GM19351 (cell line): ENCODE measurements around the gene NEK4.

ENCODE experiments used
- ATAC-seq: cut with Tn5 transposase; IDR thresholded peaks from one replicate; pipeline ENCODE4 v1.9.1; 2021; ENCODE audit warnings: mild to moderate bottlenecking, moderate library complexity; ENCODE audit not compliant: unreplicated experiment

Gene NEK4

DNA sequence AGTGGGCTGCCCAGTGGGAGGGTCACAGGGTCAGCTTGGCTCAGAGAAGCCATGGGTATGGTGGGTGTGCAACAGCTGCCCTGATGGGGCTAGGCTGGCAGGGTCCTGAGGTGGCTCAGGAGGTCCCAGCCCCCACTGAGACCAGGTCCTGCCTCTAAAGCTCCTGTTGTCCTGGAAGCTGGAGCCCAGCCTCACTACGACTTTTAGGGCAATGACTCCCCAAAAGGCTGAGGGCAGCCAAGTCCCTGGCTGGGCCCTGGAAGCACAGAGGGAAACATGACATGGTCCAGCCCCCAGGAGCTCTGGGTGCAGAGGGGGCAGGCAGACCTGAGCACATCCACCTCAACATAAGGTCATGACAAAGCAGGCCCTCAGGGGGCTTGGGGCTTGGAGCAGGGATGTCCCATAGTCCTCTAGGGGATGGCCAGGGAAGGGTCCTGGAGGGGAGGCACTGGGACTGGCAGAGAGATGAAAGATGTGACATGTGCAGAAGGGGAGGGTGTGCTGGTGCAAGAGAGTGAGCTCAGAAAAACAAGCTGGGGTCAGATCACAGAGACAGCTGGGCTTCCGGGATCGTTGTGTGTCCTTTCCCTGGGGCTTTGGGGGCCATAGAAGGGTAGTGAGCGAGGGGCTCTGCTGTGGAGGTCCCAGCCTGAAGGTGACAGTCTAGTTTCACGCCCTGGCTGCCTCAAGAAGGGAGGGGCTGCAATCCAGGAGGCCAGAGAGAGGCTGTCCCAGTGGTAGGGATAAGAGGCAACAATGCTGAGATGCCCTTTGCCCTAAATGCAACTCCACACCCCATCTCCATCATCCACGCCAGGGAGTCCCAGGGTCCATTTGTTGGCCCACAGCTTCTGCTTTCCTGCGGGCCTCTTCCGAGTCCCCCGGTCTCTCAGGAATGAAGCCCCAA, 23.2 kb upstream of the NEK4 start:
- ATAC-seq: no peak

DNA sequence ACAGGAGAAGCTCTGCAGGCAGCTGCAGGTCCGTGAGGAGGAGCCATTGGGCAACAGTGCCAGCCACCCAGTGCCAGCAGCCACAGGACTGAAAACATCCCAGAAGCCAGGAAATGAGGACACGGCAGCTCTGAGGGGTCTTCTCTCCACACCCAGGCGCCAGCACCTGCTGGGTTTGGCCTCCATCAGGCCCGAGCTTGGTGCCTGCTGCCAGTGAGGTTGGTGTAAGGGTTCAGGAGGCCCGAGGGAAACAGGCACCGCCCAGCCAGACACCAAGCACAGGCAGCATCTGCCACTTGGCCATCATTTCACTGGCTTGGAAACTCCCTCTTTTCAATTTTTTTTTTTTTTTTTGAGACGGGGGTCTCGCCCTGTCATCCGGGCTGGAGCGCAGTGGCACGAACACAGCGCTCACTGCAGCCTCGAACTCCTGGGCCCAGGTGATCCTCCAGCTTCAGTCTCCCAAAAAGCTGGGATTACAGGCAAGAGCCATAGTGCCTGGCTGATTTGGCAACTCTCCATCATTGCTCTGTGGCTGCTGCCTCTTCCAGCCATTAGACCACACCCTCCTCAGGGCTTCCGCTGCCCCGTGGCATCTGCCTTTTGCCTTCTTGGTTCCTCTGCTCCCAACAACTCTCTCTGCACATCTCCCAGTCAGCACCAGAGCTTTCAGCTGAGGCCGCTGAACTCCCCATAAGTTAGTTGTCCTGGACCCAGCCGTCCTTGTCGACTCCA, 22.4 kb upstream of the NEK4 start:
- ATAC-seq: no peak

DNA sequence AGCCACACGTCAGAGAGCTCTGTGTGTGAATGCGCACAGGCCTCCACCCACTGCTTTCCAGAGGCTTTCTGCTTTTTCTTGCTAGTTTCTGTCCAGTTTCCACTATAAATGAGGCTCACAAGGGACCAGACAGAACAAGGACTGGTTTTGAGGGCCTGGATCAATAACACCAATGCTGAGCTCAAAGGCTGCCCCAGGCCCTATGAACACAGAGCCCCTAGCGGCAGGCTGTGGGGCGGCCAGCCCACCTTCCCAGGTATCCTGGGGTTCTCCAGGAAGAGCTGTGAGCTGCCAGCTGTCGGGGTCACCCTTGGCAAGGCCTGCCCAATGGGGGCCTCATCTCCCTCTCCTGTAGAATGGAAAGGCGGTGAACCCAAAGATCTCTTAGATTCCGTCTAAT, 21.7 kb upstream of the NEK4 start:
- ATAC-seq: no peak

DNA sequence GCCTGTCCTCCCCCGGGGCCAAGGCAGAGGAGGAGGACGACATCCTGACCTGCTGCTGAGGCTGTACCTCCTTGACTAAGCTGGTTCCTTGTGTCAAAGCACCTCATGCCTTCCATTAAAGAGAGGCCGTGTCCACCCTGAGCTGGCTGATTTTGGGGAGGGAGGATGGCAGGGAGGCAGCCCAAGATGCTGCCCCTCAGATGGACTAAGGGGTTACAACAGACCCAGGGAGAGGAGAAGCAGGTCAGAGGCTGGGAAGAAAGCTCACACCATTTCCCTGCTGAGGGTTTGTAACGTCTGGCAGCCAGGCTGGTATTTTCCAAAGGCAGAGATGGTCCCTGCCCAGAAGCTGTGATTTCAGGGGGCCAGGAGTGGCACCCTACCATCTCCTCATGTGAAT, 21.2 kb upstream of the NEK4 start:
- ATAC-seq: no peak

- ATAC-seq: no peak
These were observed 20.6 kb upstream of the NEK4 start for GRCh38 chr3:52791366-52791765.

GRCh38 chr3:52790741-52791140, 20.0 kb upstream of the NEK4 start:
- no peak for ATAC-seq

GRCh38 chr3:52790337-52790736, 19.6 kb upstream of the NEK4 start:
- no peak for ATAC-seq

DNA sequence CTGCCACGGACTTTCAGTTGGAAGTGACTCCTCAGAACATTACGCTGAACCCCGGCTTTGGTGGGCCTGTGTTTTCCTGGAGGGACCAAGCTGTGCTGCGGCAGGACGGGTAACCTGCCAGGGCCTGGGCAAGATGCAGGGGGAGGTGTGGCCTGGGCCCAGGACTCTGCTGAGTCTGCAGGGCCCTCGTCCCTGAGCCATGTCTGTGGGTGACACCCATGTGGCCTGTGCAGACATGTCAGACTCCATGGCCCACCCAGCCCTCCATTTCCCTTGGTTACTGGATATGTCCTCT, 19.0 kb upstream of the NEK4 start:
- ATAC-seq: no peak

DNA sequence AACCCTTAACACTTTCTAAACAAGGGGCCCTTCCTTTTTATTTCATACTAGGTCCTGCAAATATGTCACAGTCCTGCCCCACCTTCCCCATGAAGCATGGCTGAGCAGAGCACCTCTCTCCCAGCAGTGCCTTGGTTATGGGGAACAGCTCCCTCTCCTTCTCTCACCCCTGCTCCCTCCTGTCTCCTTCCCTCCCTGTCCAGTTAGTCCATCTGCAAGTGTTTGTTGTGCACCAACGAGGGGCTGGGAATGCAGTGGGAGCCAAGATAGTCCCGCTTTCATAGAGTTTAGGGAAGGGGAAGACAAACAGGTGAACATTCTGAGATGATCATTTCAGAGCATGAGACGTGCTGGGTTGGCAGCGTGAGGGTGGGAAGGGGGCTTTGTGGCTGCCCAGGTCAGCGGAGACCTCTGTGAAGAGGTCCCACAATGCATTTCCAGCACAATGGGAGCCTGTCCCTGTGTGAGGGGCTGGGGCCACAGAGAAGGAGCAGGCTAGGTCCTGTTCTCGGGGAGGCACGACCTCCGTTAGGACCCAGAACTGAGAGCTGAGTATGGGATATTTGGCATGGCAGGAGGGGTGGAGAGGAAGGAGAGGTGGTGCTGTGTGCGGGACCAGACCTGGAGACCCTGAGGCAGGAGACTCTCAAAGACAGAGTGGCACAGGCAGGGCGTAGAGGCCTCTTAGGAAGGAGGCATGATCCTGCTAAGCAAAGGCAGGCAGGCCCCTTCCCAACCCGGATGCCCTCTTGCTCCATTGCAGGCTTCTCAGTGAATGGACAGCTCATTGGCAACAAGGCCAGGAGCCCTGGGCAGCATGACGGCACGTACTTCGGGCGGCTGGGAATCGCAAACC, 18.4 kb upstream of the NEK4 start:
- no peak for ATAC-seq

- no peak for ATAC-seq
These were observed 17.2 kb upstream of the NEK4 start for GRCh38 chr3:52787672-52788625.

GRCh38 chr3:52787246-52787645, 16.5 kb upstream of the NEK4 start:
- ATAC-seq: no peak

DNA sequence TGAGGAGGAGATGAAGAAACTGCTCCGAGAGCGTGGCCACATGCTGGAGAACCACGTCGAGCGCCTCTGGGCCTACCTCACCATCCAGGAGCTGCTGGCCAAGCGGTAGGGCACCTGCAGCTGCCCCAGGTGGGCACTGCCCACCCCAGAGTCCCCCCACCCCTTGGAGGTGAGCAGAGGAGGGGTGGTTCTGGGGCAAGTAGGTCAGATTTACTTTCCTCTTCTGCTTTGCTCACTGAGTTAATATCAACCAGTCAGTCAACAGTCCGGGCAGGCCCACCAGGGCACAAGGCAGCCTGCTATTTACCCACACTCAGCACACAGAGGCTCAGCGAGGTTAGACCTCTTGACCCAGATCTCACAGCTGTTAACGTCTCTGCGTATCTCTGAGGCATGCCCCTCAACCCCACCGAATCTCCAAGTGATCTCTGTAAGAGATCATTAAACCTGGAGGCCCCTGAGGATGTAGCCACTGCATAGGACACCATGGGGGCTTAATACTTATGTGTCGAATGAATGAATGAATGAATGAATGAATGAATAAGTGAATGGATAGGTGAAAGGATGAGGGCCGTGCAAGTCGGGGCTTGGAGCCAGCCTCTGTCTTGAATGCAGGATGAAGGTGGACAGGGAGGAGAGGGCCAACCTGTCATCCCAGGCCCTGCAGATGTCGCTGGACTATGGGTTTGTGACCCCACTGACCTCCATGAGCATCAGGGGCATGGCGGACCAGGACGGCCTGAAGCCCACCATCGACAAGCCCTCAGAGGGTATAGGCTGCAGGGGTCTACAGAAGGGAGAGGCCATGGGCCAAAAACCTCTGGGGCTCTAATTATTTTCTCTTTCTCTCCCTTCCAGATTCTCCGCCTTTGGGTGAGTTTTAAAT, 15.8 kb upstream of the NEK4 start:
- no peak for ATAC-seq

DNA sequence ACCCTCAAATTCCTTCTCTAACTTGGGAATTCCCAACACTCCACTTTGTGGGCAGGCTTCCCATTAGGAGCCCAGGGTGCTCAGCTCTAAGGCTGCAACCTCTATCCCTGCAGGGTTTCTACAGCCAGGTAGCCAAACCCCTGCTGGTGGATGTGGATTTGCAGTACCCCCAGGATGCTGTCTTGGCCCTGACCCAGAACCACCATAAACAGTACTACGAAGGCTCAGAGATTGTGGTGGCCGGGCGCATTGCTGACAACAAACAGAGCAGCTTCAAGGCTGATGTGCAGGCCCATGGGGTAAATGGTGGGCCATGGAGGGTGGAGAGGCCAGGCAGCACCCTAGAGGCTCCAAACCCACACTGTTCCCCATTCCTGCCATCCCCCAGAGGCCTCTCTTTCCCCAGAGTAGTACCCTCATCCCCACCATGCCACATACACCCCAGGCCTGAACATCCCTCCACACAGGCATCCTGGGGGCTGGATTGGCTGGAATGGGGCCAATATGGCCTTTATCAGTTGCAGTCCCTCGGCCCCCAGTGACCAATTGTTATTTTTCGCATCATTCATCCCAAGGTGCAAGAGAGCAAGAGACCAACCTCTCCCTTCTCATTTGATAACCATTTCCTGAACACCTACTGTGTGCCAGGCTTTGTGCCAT, 14.3 kb upstream of the NEK4 start:
- ATAC-seq: no peak

DNA sequence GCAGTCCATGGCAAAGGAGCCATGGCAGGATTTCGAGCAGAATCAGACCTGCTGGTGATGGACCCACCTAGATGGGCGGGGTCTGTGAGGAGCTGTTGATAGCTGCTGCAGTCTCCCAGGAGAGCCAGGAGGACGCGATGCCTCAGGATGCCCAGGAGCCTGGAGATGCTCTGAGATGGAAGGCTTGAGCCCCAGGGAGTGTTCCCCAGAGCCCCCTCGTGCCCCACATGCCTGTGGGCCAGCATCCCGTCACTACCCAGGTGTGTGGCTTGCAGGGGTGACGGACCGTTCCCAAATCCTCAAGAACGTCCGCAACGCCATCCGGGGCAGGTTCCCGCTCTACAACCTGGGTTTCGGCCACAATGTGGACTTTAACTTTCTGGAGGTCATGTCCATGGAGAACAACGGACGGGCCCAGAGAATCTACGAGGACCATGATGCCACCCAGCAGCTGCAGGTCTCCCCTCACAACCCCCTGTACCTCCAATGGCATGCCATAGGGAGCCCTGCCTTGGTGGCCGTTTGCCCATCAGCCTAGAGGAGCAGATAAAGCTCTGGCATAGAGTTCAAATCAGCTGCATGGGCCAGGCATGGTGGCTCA, 13.4 kb upstream of the NEK4 start:
- no peak for ATAC-seq

GRCh38 chr3:52783211-52783555, 12.4 kb upstream of the NEK4 start:
- ATAC-seq: no peak

GRCh38 chr3:52782412-52783210, 11.9 kb upstream of the NEK4 start:
- no peak for ATAC-seq

DNA sequence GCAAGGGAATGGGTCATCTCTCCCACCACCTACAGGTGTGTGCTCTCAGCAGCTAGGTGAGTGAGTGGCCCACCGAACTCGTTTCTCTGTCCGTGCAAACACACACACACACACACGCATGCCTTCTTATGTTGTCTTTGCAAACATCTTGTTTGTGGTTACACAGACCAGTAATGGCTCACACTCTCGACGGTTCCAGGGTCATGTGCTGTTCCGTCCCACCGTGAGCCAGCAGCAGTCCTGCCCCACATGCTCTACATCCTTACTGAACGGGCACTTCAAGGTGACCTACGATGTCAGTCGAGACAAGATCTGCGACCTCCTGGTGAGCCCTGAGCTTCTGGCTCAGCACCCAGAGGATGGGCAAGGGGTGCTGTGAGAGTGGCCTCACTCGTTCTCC, 11.0 kb upstream of the NEK4 start:
- no peak for ATAC-seq
